HEK293 (cell line): ENCODE results near the gene ITPKB.
A peak's percentile ranks its signal among the peaks of the same experiment; 100 is the strongest.

ENCODE experiments used
- CTCF ChIA-PET: fragments of 350-600 bp; formaldehyde crosslinking; extraction: SDS; loops from one replicate; lab custom pipeline; 2021; ENCODE audit warnings: antibody characterized with exemption; lab: Yijun Ruan, JAX
- POLR2A ChIA-PET: fragments of 300-600 bp; formaldehyde crosslinking; extraction: SDS; loops from one replicate; lab custom pipeline; 2020; ENCODE audit warnings: antibody characterized with exemption, inconsistent platforms; lab: Yijun Ruan, JAX
- H3K27ac ChIP-seq: fragments of 200-500 bp; sonication (Bioruptor generic); 2 replicates; pipeline ENCODE4 v1.5.1; 2014; ENCODE audit warnings: low read depth, low read length, control low read depth, inconsistent platforms; ENCODE audit errors: extremely low read depth
- H3K36me3 ChIP-seq, 2 experiments: fragments of 200-500 bp in 1 of 2; sonication (Bioruptor generic) in 1 of 2; 1 replicate in 1 of 2; 2 replicates in 1 of 2; pipeline ENCODE4 v1.5.1; 2014 to 2017; ENCODE audit warnings: inconsistent platforms in 2 of 2, low read length in 2 of 2; ENCODE audit not compliant: control insufficient read depth in 2 of 2, insufficient read depth in 1 of 2
- H3K4me1 ChIP-seq: fragments of 200-500 bp; sonication (Bioruptor generic); 2 replicates; pipeline ENCODE4 v1.5.1; 2014; ENCODE audit warnings: mild to moderate bottlenecking, low read length, inconsistent platforms; ENCODE audit not compliant: control insufficient read depth, insufficient read depth
- H3K4me3 ChIP-seq: 2 replicates; pipeline ENCODE4 v1.5.1; 2011; ENCODE audit warnings: low read depth, mild to moderate bottlenecking, control low read depth, low read length, moderate library complexity
- H3K9me3 ChIP-seq: fragments of 200-500 bp; sonication (Bioruptor generic); 2 replicates; pipeline ENCODE4 v1.5.1; 2014; ENCODE audit warnings: low read depth, low read length, inconsistent platforms; ENCODE audit not compliant: control insufficient read depth, insufficient read depth
- ELK4 ChIP-seq: IDR thresholded peaks from 2 replicates; pipeline ENCODE4 v1.6.1; 2011; ENCODE audit warnings: mild to moderate bottlenecking, low read depth, low read length, borderline replicate concordance
- KLF9 ChIP-seq: fragments of 450-650 bp; formaldehyde crosslinking; IDR thresholded peaks from 2 replicates; pipeline ENCODE4 v1.5.1; 2016; ENCODE audit warnings: missing biosample characterization, missing genetic modification characterization, low read depth
- PBX3 ChIP-seq: sonication (generic); formaldehyde crosslinking; IDR thresholded peaks from 2 replicates; pipeline ENCODE4 v1.8.1; 2022; ENCODE audit warnings: mild to moderate bottlenecking, moderate library complexity, missing genetic modification reagents
- PRDM2 ChIP-seq: fragments of 450-650 bp; formaldehyde crosslinking; IDR thresholded peaks from 2 replicates; pipeline ENCODE4 v1.5.1; 2016; ENCODE audit warnings: missing biosample characterization, missing genetic modification characterization, borderline replicate concordance
- SP7 ChIP-seq: fragments of 450-650 bp; formaldehyde crosslinking; IDR thresholded peaks from 2 replicates; pipeline ENCODE4 v1.5.1; 2016; ENCODE audit warnings: missing biosample characterization, missing genetic modification characterization
- ZBTB17 ChIP-seq: fragments of 450-650 bp; formaldehyde crosslinking; IDR thresholded peaks from 2 replicates; pipeline ENCODE4 v1.5.1; 2016; ENCODE audit warnings: missing biosample characterization, missing genetic modification characterization
- ZFHX2 ChIP-seq: fragments of 450-650 bp; formaldehyde crosslinking; conservative IDR thresholded peaks from 2 replicates; pipeline ENCODE4 v1.5.1; 2016; ENCODE audit warnings: missing biosample characterization, missing genetic modification characterization
- ZFP41 ChIP-seq: fragments of 450-650 bp; formaldehyde crosslinking; IDR thresholded peaks from 2 replicates; pipeline ENCODE4 v1.5.1; 2016; ENCODE audit warnings: missing biosample characterization, missing genetic modification characterization, borderline replicate concordance
- ZNF19 ChIP-seq: fragments of 450-650 bp; formaldehyde crosslinking; IDR thresholded peaks from 2 replicates; pipeline ENCODE4; 2016; ENCODE audit warnings: missing biosample characterization, missing genetic modification characterization, low read depth
- ZNF221 ChIP-seq: fragments of 450-650 bp; formaldehyde crosslinking; IDR thresholded peaks from 2 replicates; pipeline ENCODE4 v1.5.1; 2017; ENCODE audit warnings: missing biosample characterization, missing genetic modification characterization, borderline replicate concordance
- ZNF335 ChIP-seq: fragments of 450-650 bp; formaldehyde crosslinking; conservative IDR thresholded peaks from 2 replicates; pipeline ENCODE4 v1.5.1; 2016; ENCODE audit warnings: missing biosample characterization, missing genetic modification characterization
- ZNF600 ChIP-seq: fragments of 450-650 bp; formaldehyde crosslinking; IDR thresholded peaks from 2 replicates; pipeline ENCODE4 v1.5.1; 2016; ENCODE audit warnings: missing biosample characterization, missing genetic modification characterization
- ZNF610 ChIP-seq: fragments of 450-650 bp; formaldehyde crosslinking; IDR thresholded peaks from 2 replicates; pipeline ENCODE4 v1.5.1; 2016; ENCODE audit warnings: missing biosample characterization, missing genetic modification characterization, borderline replicate concordance
- ZNF645 ChIP-seq: fragments of 450-650 bp; formaldehyde crosslinking; IDR thresholded peaks from 2 replicates; pipeline ENCODE4; 2016; ENCODE audit warnings: missing biosample characterization, missing genetic modification characterization
- ZNF670 ChIP-seq: fragments of 450-650 bp; formaldehyde crosslinking; IDR thresholded peaks from 2 replicates; pipeline ENCODE4 v1.5.1; 2016; ENCODE audit warnings: missing biosample characterization, missing genetic modification characterization, low read depth
- ZNF747 ChIP-seq: fragments of 450-650 bp; formaldehyde crosslinking; IDR thresholded peaks from 2 replicates; pipeline ENCODE4 v1.5.1; 2016; ENCODE audit warnings: missing biosample characterization, missing genetic modification characterization
- ZNF768 ChIP-seq: fragments of 450-650 bp; formaldehyde crosslinking; IDR thresholded peaks from 2 replicates; pipeline ENCODE4 v1.5.1; 2018; ENCODE audit warnings: missing biosample characterization, mild to moderate bottlenecking, missing genetic modification characterization
- ZNF792 ChIP-seq: fragments of 450-650 bp; formaldehyde crosslinking; IDR thresholded peaks from 2 replicates; pipeline ENCODE4 v1.5.1; 2016; ENCODE audit warnings: missing biosample characterization, missing genetic modification characterization
- ZNF843 ChIP-seq: fragments of 450-650 bp; formaldehyde crosslinking; IDR thresholded peaks from 2 replicates; pipeline ENCODE4 v1.5.1; 2016; ENCODE audit warnings: missing biosample characterization, missing genetic modification characterization

ITPKB gene

GRCh38 chr1:226664413-226665101 is 74.5 kb downstream of the ITPKB start:
- H3K4me3 ChIP-seq, result no peak overlapping the region
- CTCF ChIA-PET, result interaction anchor here (0.6 to 1.0 kb wide), 4 partner anchors 13 to 39 kb away, joined by 3 to 6 read pairs (median 4); no protein-coding TSS in a partner anchor
- TF ChIP-seq ZFP41 (no peak), ZNF610 (tag by site-specific recombination) (no peak), ZNF843 (no peak), ZNF19 (no peak), ZNF768 (tag by site-specific recombination) (no peak), KLF9 (tag by site-specific recombination) (no peak), ZNF645 (tag by site-specific recombination) (no peak), PBX3 (CRISPR knock-in tag) (no peak), ZNF747 (tag by site-specific recombination) (no peak), ZBTB17 (tag by site-specific recombination) (no peak)
- TF ChIP-seq, all 188 proteins: peak for 0
- H3K36me3 ChIP-seq, result no peaks in the 10 kb centered on the region
- H3K9me3 ChIP-seq, result no peaks in the 10 kb centered on the region
- H3K27ac ChIP-seq, result no peak overlapping the region
- no peaks in the 10 kb centered on the region for H3K4me1 ChIP-seq
- POLR2A ChIA-PET, result no interaction called here

GRCh38 chr1:226663327-226663704 is 75.8 kb downstream of the ITPKB start:
- TF ChIP-seq ELK4, result no peak
- no peak for TF ChIP-seq ZNF221 (tag by site-specific recombination)
- TF ChIP-seq PRDM2 (tag by site-specific recombination), result 0 out of 2 replicates have a peak, but pooled peaks have one; percentile 3
- TF ChIP-seq ZFHX2, result 0 out of 2 replicates have a peak, but pooled peaks have one; percentile 26
- no peak for TF ChIP-seq ZNF670 (tag by site-specific recombination)
- no peak for TF ChIP-seq ZNF792 (tag by site-specific recombination)
- TF ChIP-seq ZNF335 (tag by site-specific recombination), result 0 out of 2 replicates have a peak, but pooled peaks have one; percentile 7
- TF ChIP-seq ZNF600, result no peak
- TF ChIP-seq SP7 (tag by site-specific recombination), result 0 out of 2 replicates have a peak, but pooled peaks have one; percentile 15
- CTCF ChIA-PET, result interaction anchor here (0.6 to 2.4 kb wide), 3 partner anchors 28 to 252 kb away, joined by 3 to 8 read pairs (median 3); no protein-coding TSS in a partner anchor
- no peaks in the 10 kb centered on the region for H3K9me3 ChIP-seq
- H3K4me3 ChIP-seq, result no peak overlapping the region
- no peaks in the 10 kb centered on the region for H3K36me3 ChIP-seq
- no peaks in the 10 kb centered on the region for H3K4me1 ChIP-seq
- H3K27ac ChIP-seq, result no peak overlapping the region
- POLR2A ChIA-PET, result interaction anchor here (0.9 to 1.0 kb wide), 2 partner anchors 17 to 25 kb away, joined by 3 read pairs; no protein-coding TSS in a partner anchor
